GM12878 (cell line): ENCODE data around the gene TBC1D25. TPM values are rescaled to one million over a fixed set of nuclear protein-coding genes. Genes with fewer than 3 reads are reported as not detected.

ENCODE experiments used
- ATAC-seq: fragments of 200-7000 bp; cut with Tn5 transposase; 3 replicates; pipeline ENCODE4 v1.9.1; 2020; ENCODE audit warnings: mild to moderate bottlenecking, moderate library complexity
- BruUV-seq: library from RNA; stranded (reverse); fragments of 400-500 nt; replicated peaks from 2 replicates; lab custom pipeline; 2021; lab: Mats Ljungman, UMichigan
- CTCF ChIA-PET: fragments of 300-600 bp; sonication (Branson Sonifier 250); formaldehyde crosslinking; extraction: SDS; loops from one replicate; lab custom pipeline; 2021; ENCODE audit warnings: inconsistent platforms; lab: Yijun Ruan, JAX
- POLR2A ChIA-PET: fragments of 350-600 bp; formaldehyde crosslinking; extraction: SDS; loops from one replicate; lab custom pipeline; 2021; ENCODE audit warnings: inconsistent platforms; lab: Charles Lee
- RAD21 ChIA-PET: fragments of 300-600 bp; sonication (Branson Sonifier 250); formaldehyde crosslinking; loops from one replicate; lab custom pipeline; 2023; ENCODE audit warnings: antibody characterized with exemption; ENCODE audit not compliant: unreplicated experiment; lab: Charles Lee
- SMC1A ChIA-PET: fragments of 300-600 bp; sonication (Branson Sonifier 250); formaldehyde crosslinking; loops from one replicate; lab custom pipeline; 2023; ENCODE audit not compliant: unreplicated experiment, uncharacterized antibody; lab: Charles Lee
- DNase-seq: peaks from one replicate; pipeline ENCODE4 v3.0.0-alpha.2; 2011; ENCODE audit warnings: low read depth, low spot score
- FAIRE-seq: peaks from 3 replicates; lab custom pipeline; 2011; peaks lifted over from hg19 to GRCh38; lab: Jason Lieb, UNC
- H2AFZ ChIP-seq: 2 replicates; pipeline ENCODE4 v1.6.0; 2011; ENCODE audit warnings: low read depth, low read length, control low read depth; ENCODE audit not compliant: control insufficient read depth
- H3K27ac ChIP-seq: 2 replicates; pipeline ENCODE4 v1.5.1; 2011; ENCODE audit warnings: control low read depth; ENCODE audit not compliant: control insufficient read depth, insufficient read depth
- H3K27me3 ChIP-seq, 2 experiments: replicated peaks in 1 of 2; 2 replicates each; pipeline versions ENCODE4 v1.6.0 to v1.6.1; 2011; ENCODE audit warnings: low read length in 1 of 2; ENCODE audit not compliant: control insufficient read depth in 2 of 2, insufficient read depth in 2 of 2
- H3K36me3 ChIP-seq, 2 experiments: 2 replicates each; pipeline ENCODE4 v1.5.1; 2011; ENCODE audit warnings: low read length in 1 of 2; ENCODE audit not compliant: control insufficient read depth in 2 of 2, insufficient read depth in 2 of 2
- H3K4me1 ChIP-seq: 2 replicates; pipeline ENCODE4 v1.6.1; 2011; ENCODE audit warnings: mild to moderate bottlenecking, low read length, moderate library complexity, mixed read lengths; ENCODE audit not compliant: control insufficient read depth, insufficient read depth
- H3K4me2 ChIP-seq: 2 replicates; pipeline ENCODE4 v1.6.0; 2011; ENCODE audit warnings: control low read depth; ENCODE audit not compliant: control insufficient read depth, insufficient read depth
- H3K4me3 ChIP-seq: fragments of 200-600 bp; sonication (generic); 2 replicates; pipeline ENCODE4 v1.5.1; 2016
- H3K79me2 ChIP-seq: 2 replicates; pipeline ENCODE4 v1.6.0; 2011; ENCODE audit warnings: low read length; ENCODE audit not compliant: control insufficient read depth, insufficient read depth
- H3K9ac ChIP-seq: 2 replicates; pipeline ENCODE4 v1.8.0; 2011; ENCODE audit warnings: low read length, control low read depth, mixed read lengths; ENCODE audit not compliant: control insufficient read depth, insufficient read depth
- H3K9me3 ChIP-seq: replicated peaks from 3 replicates; pipeline ENCODE4 v1.5.1; 2011; ENCODE audit warnings: mild to moderate bottlenecking, low read length; ENCODE audit not compliant: control insufficient read depth, insufficient read depth
- H4K20me1 ChIP-seq: 2 replicates; pipeline ENCODE4 v1.6.0; 2011; ENCODE audit not compliant: control insufficient read depth, insufficient read depth
- CEBPB ChIP-seq, 2 experiments: fragments of 150-350 bp in 1 of 2; IDR thresholded peaks; 2 replicates each; pipeline ENCODE4 v1.6.1; 2012 to 2014; ENCODE audit warnings: low read depth in 2 of 2, low read length in 2 of 2, borderline replicate concordance in 1 of 2, inconsistent platforms in 1 of 2
- HDAC2 ChIP-seq: fragments of 200-600 bp; sonication (generic); IDR thresholded peaks from 2 replicates; pipeline ENCODE4 v1.6.1; 2017
- JUND ChIP-seq: IDR thresholded peaks from 2 replicates; pipeline ENCODE4 v1.6.1; 2012; ENCODE audit warnings: low read depth, mild to moderate bottlenecking, low read length, improper control_type of control experiment, moderate library complexity
- LARP7 ChIP-seq: fragments of 450-650 bp; IDR thresholded peaks from 2 replicates; pipeline ENCODE4 v1.6.1; 2017; ENCODE audit warnings: mild to moderate bottlenecking
- MTA2 ChIP-seq: fragments of 450-650 bp; IDR thresholded peaks from 2 replicates; pipeline ENCODE4 v1.6.1; 2016; ENCODE audit warnings: low read depth, mild to moderate bottlenecking, moderate library complexity
- NFIC ChIP-seq: IDR thresholded peaks from 2 replicates; pipeline ENCODE4 v1.6.1; 2012; ENCODE audit warnings: low read depth, mild to moderate bottlenecking, inconsistent platforms, low read length, moderate library complexity
- PML ChIP-seq: IDR thresholded peaks from 2 replicates; pipeline ENCODE4 v1.6.1; 2012; ENCODE audit warnings: low read length, inconsistent platforms
- POLR2A ChIP-seq: IDR thresholded peaks from 2 replicates; pipeline ENCODE4 v1.6.1; 2011; ENCODE audit warnings: low read depth, mild to moderate bottlenecking, low read length
- RBBP5 ChIP-seq: fragments of 200-600 bp; sonication (generic); conservative IDR thresholded peaks from 2 replicates; pipeline ENCODE4 v1.6.1; 2016
- RELA ChIP-seq: fragments of 450-650 bp; IDR thresholded peaks from 2 replicates; pipeline ENCODE4 v1.8.0; 2014; ENCODE audit warnings: borderline replicate concordance; ENCODE audit not compliant: partially characterized antibody
- SKIL ChIP-seq: fragments of 450-650 bp; IDR thresholded peaks from 2 replicates; pipeline ENCODE4 v1.6.1; 2017; ENCODE audit warnings: mild to moderate bottlenecking, low read depth, inconsistent platforms; ENCODE audit not compliant: poor library complexity, severe bottlenecking
- STAT3 ChIP-seq: IDR thresholded peaks from 2 replicates; pipeline ENCODE4 v1.6.1; 2011; ENCODE audit warnings: low read depth, low read length, improper control_type of control experiment
- YBX1 ChIP-seq: fragments of 450-650 bp; IDR thresholded peaks from 2 replicates; pipeline ENCODE4 v1.6.1; 2016; ENCODE audit warnings: antibody characterized with exemption
- ZBED1 ChIP-seq: IDR thresholded peaks from 2 replicates; pipeline ENCODE4 v1.6.1; 2016; ENCODE audit warnings: borderline replicate concordance
- ZNF207 ChIP-seq: fragments of 450-650 bp; IDR thresholded peaks from 2 replicates; pipeline ENCODE4 v1.6.1; 2014; ENCODE audit warnings: antibody characterized with exemption, mild to moderate bottlenecking, borderline replicate concordance
- ZNF24 ChIP-seq: fragments of 450-650 bp; IDR thresholded peaks from 2 replicates; pipeline ENCODE4 v1.6.1; 2017; ENCODE audit warnings: antibody characterized with exemption, mild to moderate bottlenecking
- ZSCAN29 ChIP-seq: fragments of 450-650 bp; IDR thresholded peaks from 2 replicates; pipeline ENCODE4 v1.6.1; 2017; ENCODE audit warnings: mild to moderate bottlenecking, moderate library complexity
- WGBS: methylation state at CpG from one replicate; pipeline ENCODE4 v1.1.6; 2016; ENCODE audit warnings: low lambda C conversion rate; ENCODE audit not compliant: insufficient replicate concordance, insufficient coverage; ENCODE audit errors: missing lambda C conversion rate; 5-methylcytosine and 5-hydroxymethylcytosine counted together
- in situ Hi-C: fragments of 300-500 bp; cut with MboI; formaldehyde crosslinking; loops from 9 replicates; pipeline ENCODE4 v1.14.3; 2018; ENCODE audit warnings: mixed read lengths
- intact Hi-C: fragments of 100-400 bp; cut with micrococcal nuclease; formaldehyde crosslinking; loops from one replicate; pipeline ENCODE4 v1.14.2; 2022; ENCODE audit not compliant: unreplicated experiment
- polyA plus RNA-seq, 11 experiments: library from polyadenylated mRNA; depleted of rRNA in 4 of 11; unstranded in 6 of 11; stranded (reverse) in 5 of 11; fragments of >200 nt; fragmentation: Nextera tagmentation in 4 of 11; fragmentation: Illumina TruSeq in 1 of 11; extraction: Ambion mirVana in 4 of 11; extraction: Trizol in 1 of 11; gene quantifications; 1 replicate in 1 of 11; 2 replicates in 10 of 11; pipeline versions ENCODE4 v1.2.1 to v1.2.3, GENCODE V29; 2011 to 2016; ENCODE audit warnings: inconsistent platforms in 2 of 11, missing spikeins in 2 of 11, low read depth in 1 of 11
- total RNA-seq, 4 experiments: library from RNA; depleted of rRNA in 3 of 4; stranded (reverse); fragments of >200 nt in 3 of 4; fragmentation: Illumina TruSeq in 1 of 4; extraction: Trizol in 1 of 4; gene quantifications; 2 replicates each; pipeline versions ENCODE4 v1.2.1 to v1.2.3, GENCODE V29; 2013 to 2021

TBC1D25 gene
- total and polyA plus RNA-seq, 10 of the 15 experiments (the other 5 are each of a cell fraction or from before 2014, with no cell fraction given) = 0.79 to 17.3 (median 10.0) TPM

- no peak overlapping the region for H3K4me3 ChIP-seq
- 73% methylated on average over 17 of the region's 19 CpGs for WGBS
- DNase-seq (no peak), ATAC-seq (no peak), FAIRE-seq (no peak)
- ChIA-PET RAD21 (no interaction called here), SMC1A (no interaction called here), POLR2A (interaction anchor here (0.6 kb wide), 1 partner anchor 441 kb away, joined by 4 read pairs; no protein-coding TSS in a partner anchor), CTCF (no interaction called here)
- TF ChIP-seq MTA2 (no peak), ZSCAN29 (no peak), STAT3 (no peak), ZNF207 (no peak), ZNF24 (no peak), CEBPB (IDR thresholded peaks at IDR 0.05; ENCODE audit: borderline replicate concordance in 1 of 2, low read depth in 2 of 2, low read length in 2 of 2) (no peak), RELA (no peak), HDAC2 (no peak), PML (no peak), SKIL (no peak), RBBP5 (no peak), ZBED1 (no peak), POLR2A (no peak), NFIC (no peak), JUND (no peak), YBX1 (no peak), LARP7 (no peak)
- no peaks in the 10 kb centered on the region for H3K36me3 ChIP-seq
- in situ Hi-C loops = no loop called here
- no TSS peak for BruUV-seq
- no peak overlapping the region for H2AFZ ChIP-seq
- no peak overlapping the region for H3K9ac ChIP-seq
- no peak overlapping the region for H3K4me2 ChIP-seq
- H3K27ac ChIP-seq = no peak overlapping the region
- H3K79me2 ChIP-seq = no peaks in the 10 kb centered on the region
- intact Hi-C loops = no loop called here
- no peaks in the 10 kb centered on the region for H3K27me3 ChIP-seq
- no peaks in the 10 kb centered on the region for H3K4me1 ChIP-seq
- no peaks in the 10 kb centered on the region for H4K20me1 ChIP-seq
- H3K9me3 ChIP-seq = no peaks in the 10 kb centered on the region; the same call in 2 of the 3 replicates
Measured at GRCh38 chrX:48600226-48600625, 60.7 kb downstream of the TBC1D25 start.
